HepG2 (cell line): ENCODE results near the gene CDR2L. TPM values are rescaled to one million over a fixed set of nuclear protein-coding genes. Genes with fewer than 3 reads are reported as not detected.

ENCODE experiments used
- CEBPG ChIP-seq: IDR thresholded peaks from 2 replicates; pipeline ENCODE4 v1.6.1; 2016
- EHMT2 ChIP-seq: fragments of 200-600 bp; sonication (generic); IDR thresholded peaks from 2 replicates; pipeline ENCODE4 v1.7.0; 2017; ENCODE audit warnings: antibody characterized with exemption, low read depth, low read length, borderline replicate concordance
- FOXA3 ChIP-seq: IDR thresholded peaks from 2 replicates; pipeline ENCODE4 v1.6.1; 2016; ENCODE audit warnings: missing genetic modification reagents, missing compliant biosample characterization
- MBD4 ChIP-seq: IDR thresholded peaks from 2 replicates; pipeline ENCODE4 v1.6.1; 2012; ENCODE audit warnings: low read length, inconsistent platforms, borderline replicate concordance
- MTF1 ChIP-seq: sonication (generic); formaldehyde crosslinking; IDR thresholded peaks from 2 replicates; pipeline ENCODE4 v1.5.0; 2020; ENCODE audit warnings: missing genetic modification reagents
- NR2F2 ChIP-seq: IDR thresholded peaks from 2 replicates; pipeline ENCODE4 v1.6.1; 2012; ENCODE audit warnings: low read depth, inconsistent platforms, borderline replicate concordance
- PITX1 ChIP-seq: sonication (generic); formaldehyde crosslinking; IDR thresholded peaks from 2 replicates; pipeline ENCODE4 v1.5.1; 2020; ENCODE audit warnings: mild to moderate bottlenecking, missing genetic modification reagents
- RXRB ChIP-seq: IDR thresholded peaks from 2 replicates; pipeline ENCODE4 v1.6.1; 2016; ENCODE audit warnings: borderline replicate concordance, missing genetic modification reagents, missing compliant biosample characterization
- SOX13 ChIP-seq, 3 experiments: fragments of 450-650 bp in 1 of 3; sonication (generic) in 1 of 3; formaldehyde crosslinking in 1 of 3; IDR thresholded peaks in 2 of 3; conservative IDR thresholded peaks in 1 of 3; 2 replicates each; pipeline versions ENCODE4 v1.5.0 to v1.6.1; 2016 to 2020; ENCODE audit warnings: antibody characterized with exemption in 1 of 3, mild to moderate bottlenecking in 1 of 3, missing compliant biosample characterization in 1 of 3, missing genetic modification reagents in 1 of 3, moderate library complexity in 1 of 3
- SP1 ChIP-seq, 2 experiments: fragments of 450-650 bp in 1 of 2; sonication (generic) in 1 of 2; formaldehyde crosslinking in 1 of 2; IDR thresholded peaks; 2 replicates each; pipeline versions ENCODE4 v1.4.0 to v1.6.1; 2016 to 2020; ENCODE audit warnings: missing genetic modification reagents in 1 of 2
- ZBTB1 ChIP-seq: sonication (generic); formaldehyde crosslinking; IDR thresholded peaks from 2 replicates; pipeline ENCODE4 v1.4.0; 2020; ENCODE audit warnings: missing genetic modification reagents, borderline replicate concordance
- ZNF138 ChIP-seq: sonication (generic); formaldehyde crosslinking; IDR thresholded peaks from 2 replicates; pipeline ENCODE4 v1.5.0; 2020; ENCODE audit warnings: mild to moderate bottlenecking, low read depth, missing genetic modification reagents
- ZNF20 ChIP-seq: sonication (generic); formaldehyde crosslinking; IDR thresholded peaks from 2 replicates; pipeline ENCODE4 v1.4.0; 2020; ENCODE audit warnings: mild to moderate bottlenecking, moderate library complexity, missing genetic modification reagents
- ZNF343 ChIP-seq: sonication (generic); formaldehyde crosslinking; IDR thresholded peaks from 2 replicates; pipeline ENCODE4 v1.4.0; 2020; ENCODE audit warnings: mild to moderate bottlenecking, missing genetic modification reagents
- ZNF414 ChIP-seq: sonication (generic); formaldehyde crosslinking; IDR thresholded peaks from 2 replicates; pipeline ENCODE4 v1.5.0; 2020; ENCODE audit warnings: missing genetic modification reagents
- ZNF556 ChIP-seq: sonication (generic); formaldehyde crosslinking; IDR thresholded peaks from 2 replicates; pipeline ENCODE4 v1.4.0; 2020; ENCODE audit warnings: mild to moderate bottlenecking, missing genetic modification reagents, borderline replicate concordance
- ZNF574 ChIP-seq: sonication (generic); formaldehyde crosslinking; IDR thresholded peaks from 2 replicates; pipeline ENCODE4 v1.4.0; 2020; ENCODE audit warnings: missing genetic modification reagents
- ZNF766 ChIP-seq: sonication (generic); formaldehyde crosslinking; IDR thresholded peaks from 2 replicates; pipeline ENCODE4 v1.5.0; 2020; ENCODE audit warnings: missing genetic modification reagents, borderline replicate concordance
- ZNF775 ChIP-seq: sonication (generic); formaldehyde crosslinking; IDR thresholded peaks from 2 replicates; pipeline ENCODE4 v1.4.0; 2020; ENCODE audit warnings: missing genetic modification reagents, mild to moderate bottlenecking, moderate library complexity, borderline replicate concordance
- ZNF777 ChIP-seq: sonication (generic); formaldehyde crosslinking; IDR thresholded peaks from 2 replicates; pipeline ENCODE4 v1.4.0; 2020; ENCODE audit warnings: missing genetic modification reagents
- polyA plus RNA-seq, 8 experiments: library from polyadenylated mRNA; depleted of rRNA in 3 of 8; stranded (reverse) in 7 of 8; unstranded in 1 of 8; fragments of >200 nt; fragmentation: Illumina TruSeq in 4 of 8; extraction: Trizol in 4 of 8; gene quantifications; 2 replicates each; pipeline versions ENCODE4 v1.2.1 to v1.2.3, GENCODE V29; 2011 to 2016; ENCODE audit warnings: low read depth in 4 of 8, missing spikeins in 1 of 8, mixed read lengths in 1 of 8; ENCODE audit not compliant: insufficient read depth in 1 of 8
- total RNA-seq, 5 experiments: library from RNA; depleted of rRNA; stranded (reverse); fragments of >200 nt; fragmentation: Illumina TruSeq; extraction: Trizol; gene quantifications; 2 replicates each; pipeline ENCODE4 v1.2.3, GENCODE V29; 2016; ENCODE audit warnings: low read depth in 1 of 5
- TF ChIP-seq, protein P1 (sequence below), 2 experiments: IDR thresholded peaks; 2 replicates each; pipeline ENCODE4 v1.6.1; 2011 to 2012; ENCODE audit warnings: low read length in 2 of 2, borderline replicate concordance in 1 of 2, low read depth in 1 of 2, mild to moderate bottlenecking in 1 of 2, moderate library complexity in 1 of 2

CDR2L gene
- total and polyA plus RNA-seq, 2 of the 13 experiments (the other 11 are each of a cell fraction or from before 2014, with no cell fraction given): 1.9 to 2.1 TPM

DNA sequence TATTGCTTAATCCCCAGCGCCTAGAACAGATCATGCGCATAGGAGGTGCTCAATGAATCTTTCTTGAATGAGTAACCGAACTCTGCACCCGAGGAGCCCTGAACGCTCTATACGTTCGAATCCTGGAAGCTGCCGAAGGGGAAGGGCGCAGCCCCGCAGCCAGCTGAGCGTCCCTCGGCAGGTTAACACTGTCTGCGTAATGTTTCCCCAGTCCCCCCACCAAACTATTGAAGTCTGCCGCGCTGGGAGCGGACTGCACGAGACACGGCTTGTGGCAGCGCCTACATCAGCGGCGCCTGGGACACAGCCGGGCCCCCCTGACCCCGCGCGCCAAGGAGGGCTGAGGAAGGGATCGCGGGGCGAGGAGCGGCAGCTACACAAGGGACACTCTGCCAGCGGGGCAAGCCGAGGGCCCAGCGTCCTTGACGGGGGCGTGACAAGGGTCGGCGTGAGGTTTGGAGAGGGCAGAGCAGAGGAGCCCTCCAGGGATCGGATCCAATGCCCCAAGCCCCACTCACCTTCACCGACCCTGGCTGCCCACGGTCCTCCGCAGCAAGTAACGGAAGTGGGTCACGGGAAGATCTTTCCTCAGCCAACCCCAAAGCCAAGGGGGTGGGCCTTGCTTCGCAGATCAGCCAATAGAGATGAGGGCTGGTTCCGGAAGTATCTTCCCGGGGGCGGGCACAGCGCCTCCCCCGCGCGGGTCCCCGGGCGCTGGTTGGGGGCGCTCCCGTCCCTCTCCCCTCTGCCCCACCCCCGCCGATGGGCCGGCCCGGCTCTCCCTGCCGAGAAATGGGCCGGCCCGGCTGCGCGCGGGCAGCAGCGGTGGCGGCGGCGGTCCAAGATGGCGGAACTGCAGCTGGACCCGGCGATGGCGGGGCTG lies 59.2 kb downstream of the CDR2L start, which contains the start of the genes ATP5PD and KCTD2 (continued):
- no peak for TF ChIP-seq ZBTB1 (CRISPR knock-in tag)
- TF ChIP-seq, protein P1, sequence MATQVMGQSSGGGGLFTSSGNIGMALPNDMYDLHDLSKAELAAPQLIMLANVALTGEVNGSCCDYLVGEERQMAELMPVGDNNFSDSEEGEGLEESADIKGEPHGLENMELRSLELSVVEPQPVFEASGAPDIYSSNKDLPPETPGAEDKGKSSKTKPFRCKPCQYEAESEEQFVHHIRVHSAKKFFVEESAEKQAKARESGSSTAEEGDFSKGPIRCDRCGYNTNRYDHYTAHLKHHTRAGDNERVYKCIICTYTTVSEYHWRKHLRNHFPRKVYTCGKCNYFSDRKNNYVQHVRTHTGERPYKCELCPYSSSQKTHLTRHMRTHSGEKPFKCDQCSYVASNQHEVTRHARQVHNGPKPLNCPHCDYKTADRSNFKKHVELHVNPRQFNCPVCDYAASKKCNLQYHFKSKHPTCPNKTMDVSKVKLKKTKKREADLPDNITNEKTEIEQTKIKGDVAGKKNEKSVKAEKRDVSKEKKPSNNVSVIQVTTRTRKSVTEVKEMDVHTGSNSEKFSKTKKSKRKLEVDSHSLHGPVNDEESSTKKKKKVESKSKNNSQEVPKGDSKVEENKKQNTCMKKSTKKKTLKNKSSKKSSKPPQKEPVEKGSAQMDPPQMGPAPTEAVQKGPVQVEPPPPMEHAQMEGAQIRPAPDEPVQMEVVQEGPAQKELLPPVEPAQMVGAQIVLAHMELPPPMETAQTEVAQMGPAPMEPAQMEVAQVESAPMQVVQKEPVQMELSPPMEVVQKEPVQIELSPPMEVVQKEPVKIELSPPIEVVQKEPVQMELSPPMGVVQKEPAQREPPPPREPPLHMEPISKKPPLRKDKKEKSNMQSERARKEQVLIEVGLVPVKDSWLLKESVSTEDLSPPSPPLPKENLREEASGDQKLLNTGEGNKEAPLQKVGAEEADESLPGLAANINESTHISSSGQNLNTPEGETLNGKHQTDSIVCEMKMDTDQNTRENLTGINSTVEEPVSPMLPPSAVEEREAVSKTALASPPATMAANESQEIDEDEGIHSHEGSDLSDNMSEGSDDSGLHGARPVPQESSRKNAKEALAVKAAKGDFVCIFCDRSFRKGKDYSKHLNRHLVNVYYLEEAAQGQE (IDR thresholded peaks at IDR 0.05; ENCODE audit: borderline replicate concordance in 1 of 2, low read depth in 1 of 2, low read length in 2 of 2): no peak
- TF ChIP-seq SOX13 (IDR thresholded peaks at IDR 0.05): no peak
- peak in 1 of 2 experiments; percentile 23; a peak in 1 of 4 replicates for TF ChIP-seq SOX13 (CRISPR knock-in tag; conservative IDR thresholded peaks at IDR 0.05 in 1 of 2, IDR thresholded peaks at IDR 0.05 in 1 of 2)
- no peak for TF ChIP-seq MBD4
- TF ChIP-seq CEBPG (CRISPR knock-in tag): peak; percentile 39
- TF ChIP-seq SP1 (IDR thresholded peaks at IDR 0.05): no peak
- peak; percentile 84 for TF ChIP-seq SP1 (CRISPR knock-in tag; IDR thresholded peaks at IDR 0.05)
- TF ChIP-seq ZNF775: no peak
- peak; percentile 36; the same call in 1 of the 2 replicates for TF ChIP-seq PITX1 (CRISPR knock-in tag)
- peak; percentile 89 for TF ChIP-seq ZNF343
- no peak for TF ChIP-seq EHMT2
- TF ChIP-seq ZNF138 (CRISPR knock-in tag): peak; percentile 80
- peak; percentile 29; the same call in 1 of the 2 replicates for TF ChIP-seq ZNF20
- TF ChIP-seq RXRB (CRISPR knock-in tag): peak; percentile 58; the same call in 1 of the 2 replicates
- TF ChIP-seq MTF1 (CRISPR knock-in tag): no peak
- peak; percentile 74; the same call in 1 of the 2 replicates for TF ChIP-seq ZNF414 (CRISPR knock-in tag)
- peak; percentile 84; the same call in 1 of the 2 replicates for TF ChIP-seq ZNF574 (CRISPR knock-in tag)
- peak; percentile 33; the same call in 1 of the 2 replicates for TF ChIP-seq FOXA3 (CRISPR knock-in tag)
- TF ChIP-seq ZNF556: no peak; the same call in 1 of the 2 replicates
- peak; percentile 45 for TF ChIP-seq ZNF777
- TF ChIP-seq ZNF766 (CRISPR knock-in tag): peak; percentile 14; the same call in 1 of the 2 replicates
- TF ChIP-seq NR2F2: no peak
